NOMO-1 treated with DMSO at 0.1 percent for 48 hours (cell line): ENCODE data around the gene PNRC2.
"Not testable (repeated sequence)": the region's sequence is repeated elsewhere in the genome, so short reads cannot be mapped to it uniquely, and the experiment has no call there.

Source experiments
- DNase-seq: peaks from one replicate; lab custom pipeline; 2025; ENCODE audit not compliant: unreplicated experiment; lab: John Stamatoyannopoulos, UW

The PNRC2 gene

DNA sequence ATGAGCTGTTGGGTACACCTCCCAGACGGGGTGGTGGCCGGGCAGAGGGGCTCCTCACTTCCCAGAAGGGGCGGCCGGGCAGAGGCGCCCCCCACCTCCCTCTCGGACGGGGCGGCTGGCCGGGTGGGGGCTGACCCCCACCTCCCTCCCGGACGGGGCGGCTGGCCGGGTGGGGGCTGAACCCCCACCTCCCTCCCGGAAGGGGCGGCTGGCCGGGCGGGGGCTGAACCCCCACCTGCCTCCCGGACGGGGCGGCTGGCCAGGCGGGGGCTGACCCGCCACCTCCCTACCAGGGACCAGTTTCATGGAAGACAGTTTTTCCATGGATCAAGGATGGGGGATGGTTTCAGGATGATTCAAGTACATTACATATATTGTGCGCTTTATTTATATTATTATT, 27.4 kb downstream of the PNRC2 start:
- DNase-seq, result not testable (repeated sequence)

DNA sequence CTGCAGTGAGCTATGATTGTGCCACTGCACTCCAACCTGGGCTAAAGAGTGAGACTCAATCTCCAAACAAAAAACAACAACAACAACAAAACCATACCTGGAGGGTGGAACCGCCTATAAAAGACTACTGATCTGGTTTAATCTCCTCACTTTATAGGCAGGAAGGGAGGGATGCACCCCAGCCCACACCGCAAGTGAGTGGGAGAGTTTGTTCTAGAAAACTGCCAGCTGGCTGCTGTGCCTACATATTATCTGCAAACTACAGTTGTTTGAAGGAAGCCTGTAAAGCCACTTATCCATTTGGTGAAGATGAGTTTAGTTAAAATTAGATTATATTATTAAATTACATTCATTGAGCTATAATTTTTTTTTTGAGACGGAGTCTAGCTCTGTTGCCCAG, 29.6 kb downstream of the PNRC2 start:
- DNase-seq, result no peak

GRCh38 chr1:23992011-23992410, 32.4 kb downstream of the PNRC2 start:
- DNase-seq, result not testable (repeated sequence)

- no peak for DNase-seq
Measured at GRCh38 chr1:23995431-23995837, 35.8 kb downstream of the PNRC2 start.

- no peak for DNase-seq
Measured at GRCh38 chr1:23996700-23997229, 37.1 kb downstream of the PNRC2 start.

GRCh38 chr1:23997812-23998211, 38.2 kb downstream of the PNRC2 start:
- DNase-seq, result no peak

GRCh38 chr1:23999156-23999671, 39.6 kb downstream of the PNRC2 start:
- no peak for DNase-seq

DNA sequence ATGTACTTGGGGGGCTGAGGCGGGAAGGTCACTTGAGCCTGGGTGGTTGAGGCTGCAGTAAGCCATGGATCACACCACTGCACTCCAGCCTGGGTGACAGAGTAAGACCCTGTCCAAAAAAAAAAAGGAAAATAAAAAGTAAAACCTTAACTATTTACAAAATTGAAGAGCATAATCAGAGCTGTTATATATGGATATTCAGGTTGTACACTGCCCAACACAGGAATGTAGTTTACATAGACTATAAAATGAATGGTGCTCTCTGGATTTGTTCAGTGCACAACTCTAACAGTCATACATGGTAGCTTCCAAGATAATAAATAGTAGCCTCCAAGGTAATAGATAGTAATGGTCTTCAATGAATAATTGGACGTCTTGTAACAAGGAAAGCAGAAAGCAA, 43.1 kb downstream of the PNRC2 start:
- no peak for DNase-seq

DNA sequence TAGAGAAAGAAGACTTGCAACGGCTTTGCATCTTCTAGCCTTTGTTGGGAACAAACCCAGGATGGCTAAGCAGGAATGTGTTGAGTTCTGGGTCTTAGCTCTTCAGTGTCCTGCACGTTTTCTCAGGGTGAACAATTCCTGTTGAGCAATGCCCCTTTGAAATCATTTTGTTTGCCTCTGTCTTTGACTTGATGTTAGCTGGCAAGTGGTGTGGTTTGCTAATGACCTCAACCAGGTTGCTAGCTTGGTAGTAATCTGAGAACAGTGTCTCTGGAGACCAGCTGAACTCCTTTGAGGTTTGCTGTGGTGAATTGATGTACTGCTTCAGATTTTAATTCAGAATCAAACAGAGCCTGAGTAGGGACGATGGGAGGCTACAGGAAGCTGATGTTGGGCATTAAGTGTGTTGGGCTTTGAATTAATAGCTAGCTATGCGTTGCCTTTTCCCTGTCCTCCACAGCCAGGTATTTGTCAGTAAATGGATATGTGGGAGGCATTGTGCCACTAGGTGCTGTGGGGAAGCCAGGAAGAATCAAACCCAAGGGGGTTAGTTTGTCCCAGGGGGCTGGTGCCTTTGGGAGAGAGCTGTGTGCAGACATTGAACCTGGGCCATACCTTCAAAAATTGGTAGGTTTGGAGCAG, 43.8 kb downstream of the PNRC2 start:
- no peak for DNase-seq

DNA sequence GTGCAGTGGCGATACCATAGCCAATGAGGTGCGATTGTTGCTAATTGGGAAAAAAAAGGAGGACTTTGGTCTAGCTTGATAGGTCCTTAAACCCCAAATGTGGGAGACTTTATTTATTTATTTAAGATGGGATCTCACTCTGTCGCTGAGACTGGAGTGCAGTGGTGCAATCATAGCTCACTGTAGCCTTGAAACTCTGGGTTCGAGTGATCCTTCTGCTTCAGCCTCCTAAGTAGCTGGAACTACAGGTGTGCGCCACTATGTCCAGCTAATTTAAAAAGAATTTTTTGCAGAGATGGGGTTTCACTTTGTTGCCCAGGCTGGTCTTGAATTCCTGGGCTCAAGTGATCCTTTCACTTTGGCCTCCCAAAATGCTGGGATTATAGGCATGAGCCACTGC, 44.5 kb downstream of the PNRC2 start:
- no peak for DNase-seq

GRCh38 chr1:24005163-24005562, 45.5 kb downstream of the PNRC2 start:
- no peak for DNase-seq

DNA sequence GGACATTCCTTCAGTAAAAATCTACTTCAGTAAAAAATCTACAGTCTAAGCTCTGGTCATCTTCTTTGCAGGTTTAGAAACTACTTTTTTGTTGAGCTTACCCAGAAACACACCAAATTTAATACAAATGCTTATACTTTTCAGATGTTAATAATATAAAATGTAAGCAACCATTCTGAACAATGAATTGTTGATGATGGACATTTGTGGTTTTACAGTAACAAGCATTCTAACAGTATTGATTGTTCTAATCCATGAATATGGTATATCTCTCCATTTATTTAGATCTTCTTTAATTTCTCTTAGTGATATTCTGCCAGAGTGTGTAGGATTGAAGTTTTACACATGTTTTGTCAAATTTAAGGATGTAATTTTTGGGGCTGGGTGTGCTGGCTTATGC, 47.5 kb downstream of the PNRC2 start:
- no peak for DNase-seq

- DNase-seq, result not testable (repeated sequence)
Measured at GRCh38 chr1:24008574-24009184, 49.1 kb downstream of the PNRC2 start.

DNA sequence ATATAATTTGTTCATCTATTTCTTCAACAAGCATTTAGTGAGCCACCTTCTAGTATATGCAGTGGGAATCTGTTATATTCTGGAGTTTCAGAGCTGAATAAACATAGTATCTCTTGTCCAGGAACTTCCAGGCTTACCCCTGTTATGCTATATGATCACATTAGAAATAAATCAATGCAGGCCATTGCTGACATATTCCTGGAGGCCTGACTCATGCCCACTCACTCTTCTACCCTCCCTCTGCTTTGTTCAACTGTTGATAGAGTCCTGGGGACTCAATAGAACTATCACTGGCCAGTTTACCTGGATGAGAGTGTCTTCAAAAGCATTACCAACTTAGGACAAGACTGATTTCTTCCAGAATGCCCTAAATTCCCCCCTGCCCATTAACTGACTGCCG, 49.8 kb downstream of the PNRC2 start:
- DNase-seq, result no peak

DNA sequence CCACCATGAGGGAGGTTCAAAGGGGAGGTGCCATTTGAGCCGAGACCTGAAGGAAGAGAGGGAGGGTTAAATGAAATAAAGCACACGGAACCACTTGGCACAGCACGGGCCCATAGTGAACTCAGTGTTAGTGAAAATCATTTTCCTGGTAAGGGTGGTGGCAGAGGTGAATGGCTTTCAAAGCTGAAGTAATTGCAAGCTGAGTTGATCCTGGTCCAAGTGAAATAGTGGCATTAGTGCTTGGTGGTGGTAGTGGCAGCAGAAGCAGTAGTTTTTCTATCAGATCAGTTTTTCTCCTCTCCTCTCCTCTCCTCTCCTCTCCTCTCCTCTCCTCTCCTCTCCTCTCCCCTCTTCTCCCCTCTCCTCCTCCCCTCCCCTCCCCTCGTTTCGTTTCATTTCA, 51.0 kb downstream of the PNRC2 start:
- DNase-seq, result no peak

DNA sequence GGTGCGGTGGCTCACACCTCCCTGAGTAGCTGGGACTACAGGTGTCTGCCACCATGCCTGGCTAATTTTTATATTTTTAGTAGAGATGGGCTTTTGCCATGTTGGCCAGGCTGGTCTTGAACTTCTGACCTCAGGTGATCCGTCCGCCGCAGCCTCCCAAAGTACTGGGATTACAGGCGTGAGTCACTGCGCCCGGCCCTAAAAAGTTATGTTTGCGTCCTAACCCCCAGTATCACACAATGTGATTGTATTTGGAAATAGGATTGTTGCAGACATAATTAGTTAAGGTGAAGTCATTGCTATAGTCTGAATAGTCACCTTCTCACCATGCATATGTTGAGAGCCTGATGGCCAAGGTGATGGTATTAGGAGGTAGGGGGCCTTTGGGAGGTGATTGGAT, 53.2 kb downstream of the PNRC2 start:
- DNase-seq, result not testable (repeated sequence)
